IPS-NIHi7 (cell line): Measurements from ENCODE around the gene VSTM2B.

Experiments used
- DNase-seq: peaks from one replicate; pipeline ENCODE4 v3.0.0; 2012; ENCODE audit warnings: mixed read lengths; ENCODE audit errors: extremely low spot score

VSTM2B gene

GRCh38 chr19:29515706-29516357, 10.0 kb upstream of the VSTM2B start:
- no peak for DNase-seq

- DNase-seq, result no peak
Measured at GRCh38 chr19:29516358-29516725, 9.5 kb upstream of the VSTM2B start.

GRCh38 chr19:29516821-29517395, 8.9 kb upstream of the VSTM2B start:
- DNase-seq, result no peak

- no peak for DNase-seq
Measured at GRCh38 chr19:29517412-29517811, 8.4 kb upstream of the VSTM2B start.

GRCh38 chr19:29517946-29518345, 7.8 kb upstream of the VSTM2B start:
- DNase-seq, result no peak

- DNase-seq, result no peak
Measured at GRCh38 chr19:29519146-29519545, 6.6 kb upstream of the VSTM2B start.

- DNase-seq, result no peak
Measured at GRCh38 chr19:29519931-29520330, 5.9 kb upstream of the VSTM2B start.

GRCh38 chr19:29520390-29520789, 5.4 kb upstream of the VSTM2B start:
- DNase-seq, result no peak

- DNase-seq, result no peak
Measured at GRCh38 chr19:29521291-29522075, 4.3 kb upstream of the VSTM2B start.

- no peak for DNase-seq
Measured at GRCh38 chr19:29523568-29523967, 2.2 kb upstream of the VSTM2B start.

- DNase-seq, result peak; percentile 65
Measured at GRCh38 chr19:29524201-29524911, 1.4 kb upstream of the VSTM2B start.

GRCh38 chr19:29524912-29525831, 622 bp upstream of the VSTM2B start:
- peak; percentile 58 for DNase-seq

- DNase-seq, result peak; percentile 50
Measured at GRCh38 chr19:29526730-29527499, 1.1 kb downstream of the VSTM2B start.

- no peak for DNase-seq
Measured at GRCh38 chr19:29527500-29528328, 1.9 kb downstream of the VSTM2B start.

GRCh38 chr19:29528350-29528945, 2.7 kb downstream of the VSTM2B start:
- peak; percentile 86 for DNase-seq

GRCh38 chr19:29528946-29529645, 3.3 kb downstream of the VSTM2B start:
- DNase-seq, result no peak

- peak; percentile 75 for DNase-seq
Measured at GRCh38 chr19:29529646-29530539, 4.1 kb downstream of the VSTM2B start.
